Suprapubic skin (tissue), 4 donors: ENCODE results near the gene RGCC. TPM values are rescaled to one million over a fixed set of nuclear protein-coding genes. Genes with fewer than 3 reads are reported as not detected.
A peak's percentile ranks its signal among the peaks of the same experiment; 100 is the strongest.

Experiments
- DNase-seq, 2 donors: peaks; one replicate each; pipeline ENCODE4 v3.0.0-alpha.2; 2019; ENCODE audit warnings: low spot score in 2 of 2
- H3K27ac ChIP-seq: fragments of 200-600 bp; sonication (generic); one replicate; pipeline ENCODE4 v1.5.1; 2019
- H3K27me3 ChIP-seq: fragments of 200-600 bp; sonication (generic); one replicate; pipeline ENCODE4 v1.5.1; 2019
- H3K36me3 ChIP-seq: fragments of 200-600 bp; sonication (generic); one replicate; pipeline ENCODE4 v1.5.1; 2019
- H3K4me1 ChIP-seq: fragments of 200-600 bp; sonication (generic); one replicate; pipeline ENCODE4 v1.5.1; 2019
- H3K4me3 ChIP-seq: fragments of 200-600 bp; sonication (generic); one replicate; pipeline ENCODE4 v1.5.1; 2019; ENCODE audit warnings: mild to moderate bottlenecking
- H3K9me3 ChIP-seq: fragments of 200-600 bp; sonication (generic); one replicate; pipeline ENCODE4 v1.5.1; 2019
- CTCF ChIP-seq, 2 donors: fragments of 200-600 bp in 1 of 2; fragments of 450-650 bp in 1 of 2; sonication (generic) in 1 of 2; IDR thresholded peaks; one replicate each; pipeline ENCODE4 v1.5.1; 2016 to 2019; ENCODE audit warnings: antibody characterized with exemption in 2 of 2, mild to moderate bottlenecking in 1 of 2, moderate library complexity in 1 of 2
- EP300 ChIP-seq: sonication (generic); formaldehyde crosslinking; IDR thresholded peaks from one replicate; pipeline ENCODE4 v1.6.1; 2017; ENCODE audit warnings: antibody characterized with exemption
- POLR2A ChIP-seq, 2 donors: fragments of 450-650 bp; IDR thresholded peaks; one replicate each; pipeline ENCODE4 v1.6.1; 2017; ENCODE audit warnings: antibody characterized with exemption in 2 of 2, mild to moderate bottlenecking in 2 of 2, moderate library complexity in 2 of 2
- POLR2AphosphoS5 ChIP-seq, 3 donors: sonication (generic); formaldehyde crosslinking; IDR thresholded peaks; one replicate each; pipeline ENCODE4 v1.6.1; 2017; ENCODE audit warnings: antibody characterized with exemption in 3 of 3
- WGBS: methylation state at CpG from one replicate; pipeline ENCODE4 v1.1.5; 2018; 5-methylcytosine and 5-hydroxymethylcytosine counted together
- total RNA-seq, 4 donors: library from RNA; depleted of rRNA; stranded (reverse); fragments of >200 nt; gene quantifications; one replicate each; pipeline ENCODE4 v1.1.0, GENCODE V29; 2016

The RGCC gene
- total RNA-seq, 4 donors from 2014 or later: 65.5 to 145 (median 85.7) TPM

GRCh38 chr13:41491436-41491835 lies 34.1 kb downstream of the RGCC start:
- no peak for DNase-seq
- H3K4me3 ChIP-seq: no peak overlapping the region
- peak overlapping the region; percentile 34 for H3K27ac ChIP-seq
- no peaks in the 10 kb centered on the region for H3K27me3 ChIP-seq
- TF ChIP-seq POLR2A (IDR thresholded peaks at IDR 0.05) (no peak), POLR2AphosphoS5 (IDR thresholded peaks at IDR 0.05) (no peak), EP300 (no peak)
- no peaks in the 10 kb centered on the region for H3K36me3 ChIP-seq
- H3K9me3 ChIP-seq: no peaks in the 10 kb centered on the region
- peaks cover 44% of the 10 kb centered on the region for H3K4me1 ChIP-seq

- Histone ChIP-seq H3K27ac (peak overlapping the region; percentile 45), H3K9me3 (no peaks in the 10 kb centered on the region), H3K4me3 (no peak overlapping the region), H3K4me1 (peaks cover 44% of the 10 kb centered on the region), H3K27me3 (no peaks in the 10 kb centered on the region), H3K36me3 (no peaks in the 10 kb centered on the region)
- WGBS: 75% methylated on average over 4 of the region's 4 CpGs
- TF ChIP-seq EP300: no peak
- no peak for TF ChIP-seq POLR2AphosphoS5 (IDR thresholded peaks at IDR 0.05)
- no peak for TF ChIP-seq CTCF (IDR thresholded peaks at IDR 0.05)
- no peak for TF ChIP-seq POLR2A (IDR thresholded peaks at IDR 0.05)
- DNase-seq: no peak
Measured at GRCh38 chr13:41492432-41493260, 35.3 kb downstream of the RGCC start.

- Histone ChIP-seq H3K4me1 (peaks cover 44% of the 10 kb centered on the region), H3K27me3 (no peaks in the 10 kb centered on the region), H3K9me3 (no peaks in the 10 kb centered on the region), H3K27ac (no peak overlapping the region), H3K4me3 (no peak overlapping the region), H3K36me3 (no peaks in the 10 kb centered on the region)
- WGBS: 39% methylated on average over 6 of the region's 6 CpGs
- DNase-seq: no peak
- TF ChIP-seq CTCF (IDR thresholded peaks at IDR 0.05): no peak
- TF ChIP-seq POLR2A (IDR thresholded peaks at IDR 0.05): no peak
- TF ChIP-seq EP300: no peak
- TF ChIP-seq POLR2AphosphoS5 (IDR thresholded peaks at IDR 0.05): no peak
Measured at GRCh38 chr13:41494202-41494601, 36.9 kb downstream of the RGCC start.

GRCh38 chr13:41495044-41495443 lies 37.7 kb downstream of the RGCC start:
- DNase-seq: no peak
- Histone ChIP-seq H3K27me3 (no peaks in the 10 kb centered on the region), H3K9me3 (no peaks in the 10 kb centered on the region), H3K36me3 (no peaks in the 10 kb centered on the region), H3K4me1 (peaks cover 48% of the 10 kb centered on the region), H3K4me3 (no peak overlapping the region), H3K27ac (no peak overlapping the region)
- TF ChIP-seq CTCF (IDR thresholded peaks at IDR 0.05) (no peak), EP300 (no peak), POLR2AphosphoS5 (IDR thresholded peaks at IDR 0.05) (no peak), POLR2A (IDR thresholded peaks at IDR 0.05) (no peak)
- WGBS: 27% methylated on average over 5 of the region's 5 CpGs

GRCh38 chr13:41496420-41497234 lies 39.3 kb downstream of the RGCC start:
- H3K9me3 ChIP-seq: no peaks in the 10 kb centered on the region
- WGBS: 73% methylated on average over 9 of the region's 9 CpGs
- no peak overlapping the region for H3K4me3 ChIP-seq
- no peak overlapping the region for H3K27ac ChIP-seq
- no peaks in the 10 kb centered on the region for H3K27me3 ChIP-seq
- no peak for DNase-seq
- no peaks in the 10 kb centered on the region for H3K36me3 ChIP-seq
- TF ChIP-seq EP300 (no peak), POLR2AphosphoS5 (IDR thresholded peaks at IDR 0.05) (no peak), CTCF (IDR thresholded peaks at IDR 0.05) (no peak), POLR2A (IDR thresholded peaks at IDR 0.05) (no peak)
- peaks cover 49% of the 10 kb centered on the region for H3K4me1 ChIP-seq
